ENCODE data around the gene ZMIZ2.
"Not testable (repeated sequence)": the region's sequence is repeated elsewhere in the genome, so short reads cannot be mapped to it uniquely, and the experiment has no call there.

Gene ZMIZ2

DNA sequence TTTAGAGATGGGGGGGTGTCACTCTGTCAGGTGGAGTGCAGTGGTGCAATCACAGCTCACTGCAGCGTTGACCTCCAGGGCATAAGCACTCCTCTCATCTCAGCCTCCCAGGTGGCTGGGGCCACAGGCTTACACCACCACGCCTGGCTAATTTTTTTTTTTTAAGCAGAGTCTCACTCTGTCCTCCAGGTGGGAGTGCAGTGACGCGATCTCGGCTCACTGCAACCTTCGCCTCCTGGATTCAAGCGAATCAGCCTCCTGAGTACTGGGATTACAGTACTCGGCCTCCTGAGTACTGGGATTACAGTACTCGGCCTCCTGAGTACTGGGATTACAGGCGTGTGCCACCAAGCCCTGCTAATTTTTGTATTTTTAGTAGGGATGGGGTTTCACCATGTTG is 24.2 kb downstream of the ZMIZ2 start:
- CTCF ChIA-PET, result interaction anchor here (0.6 kb wide), 1 partner anchor 92 kb away, joined by 3 read pairs; no protein-coding TSS in a partner anchor
- POLR2A ChIA-PET (ENCODE audit: low non-redundant PET), result no interaction called here
- no peak for DNase-seq (ENCODE audit: low spot score)
- H3K27ac ChIP-seq, result no peak overlapping the region
- TF ChIP-seq, protein P1, sequence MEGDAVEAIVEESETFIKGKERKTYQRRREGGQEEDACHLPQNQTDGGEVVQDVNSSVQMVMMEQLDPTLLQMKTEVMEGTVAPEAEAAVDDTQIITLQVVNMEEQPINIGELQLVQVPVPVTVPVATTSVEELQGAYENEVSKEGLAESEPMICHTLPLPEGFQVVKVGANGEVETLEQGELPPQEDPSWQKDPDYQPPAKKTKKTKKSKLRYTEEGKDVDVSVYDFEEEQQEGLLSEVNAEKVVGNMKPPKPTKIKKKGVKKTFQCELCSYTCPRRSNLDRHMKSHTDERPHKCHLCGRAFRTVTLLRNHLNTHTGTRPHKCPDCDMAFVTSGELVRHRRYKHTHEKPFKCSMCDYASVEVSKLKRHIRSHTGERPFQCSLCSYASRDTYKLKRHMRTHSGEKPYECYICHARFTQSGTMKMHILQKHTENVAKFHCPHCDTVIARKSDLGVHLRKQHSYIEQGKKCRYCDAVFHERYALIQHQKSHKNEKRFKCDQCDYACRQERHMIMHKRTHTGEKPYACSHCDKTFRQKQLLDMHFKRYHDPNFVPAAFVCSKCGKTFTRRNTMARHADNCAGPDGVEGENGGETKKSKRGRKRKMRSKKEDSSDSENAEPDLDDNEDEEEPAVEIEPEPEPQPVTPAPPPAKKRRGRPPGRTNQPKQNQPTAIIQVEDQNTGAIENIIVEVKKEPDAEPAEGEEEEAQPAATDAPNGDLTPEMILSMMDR (conservative IDR thresholded peaks at IDR 0.05; ENCODE audit: low read depth), result no peak

DNA sequence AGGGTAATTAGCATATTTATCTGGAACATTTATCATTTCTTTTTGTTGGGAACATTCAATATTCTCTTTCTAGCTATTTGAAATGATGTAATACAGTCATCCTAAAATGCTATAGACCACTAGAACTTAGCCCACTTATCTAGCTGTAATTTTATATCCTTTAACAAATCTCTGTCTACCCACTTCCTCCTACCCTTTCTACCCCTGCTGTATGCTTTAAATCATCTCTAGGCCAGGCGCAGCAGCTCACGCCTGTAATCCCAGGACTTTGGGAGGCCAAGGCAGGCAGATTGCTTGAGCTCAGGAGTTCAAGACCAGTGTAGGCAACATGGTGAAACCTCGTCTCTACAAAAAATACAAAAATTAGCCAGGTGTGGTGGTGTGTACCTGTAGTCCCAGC is 25.8 kb downstream of the ZMIZ2 start:
- CTCF ChIA-PET; H3K27ac ChIP-seq; DNase-seq (ENCODE audit: low spot score); POLR2A ChIA-PET (ENCODE audit: low non-redundant PET): not testable (repeated sequence)

DNA sequence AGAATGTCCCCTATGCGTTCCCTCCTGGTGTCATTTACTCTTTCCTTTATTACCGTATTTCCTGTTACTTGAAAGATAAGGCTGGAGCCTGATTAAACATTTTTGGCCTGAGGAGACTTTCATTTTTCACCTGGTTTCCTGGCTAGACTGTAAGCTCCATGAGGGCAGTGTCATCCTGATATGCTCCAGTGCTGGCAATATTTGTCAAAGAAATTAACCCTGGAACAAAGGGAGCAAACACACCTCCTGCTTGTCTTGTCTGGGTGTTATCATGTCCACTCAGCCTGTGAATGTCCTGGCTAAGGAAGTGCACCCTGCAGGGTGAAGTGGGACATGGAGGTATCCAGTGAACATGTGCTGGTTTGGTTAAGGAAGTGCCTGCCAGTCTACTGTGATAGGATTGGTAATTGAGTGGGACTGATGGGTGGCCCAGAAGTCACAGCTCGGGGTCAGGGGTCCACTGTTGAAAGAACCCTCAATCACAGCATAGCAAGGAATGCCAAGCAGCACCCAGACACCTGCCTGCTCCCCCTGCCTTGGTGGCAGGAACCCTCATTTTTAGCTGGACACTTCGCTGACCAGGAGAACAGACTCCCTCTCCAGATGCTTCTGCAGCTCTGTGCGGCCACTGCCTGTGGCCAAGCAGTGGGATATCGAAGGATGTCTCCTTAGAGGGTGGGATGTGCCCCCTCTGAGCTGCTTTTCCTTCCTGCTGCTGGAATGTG is 26.9 kb downstream of the ZMIZ2 start:
- TF ChIP-seq, protein P1 (conservative IDR thresholded peaks at IDR 0.05; ENCODE audit: low read depth), result no peak
- ChIA-PET POLR2A (ENCODE audit: low non-redundant PET) (interaction anchor here (0.5 kb wide), 1 partner anchor 29 kb away, joined by 3 read pairs; no protein-coding TSS in a partner anchor), CTCF (no interaction called here)
- DNase-seq (ENCODE audit: low spot score), result no peak
- no peak overlapping the region for H3K27ac ChIP-seq

DNA sequence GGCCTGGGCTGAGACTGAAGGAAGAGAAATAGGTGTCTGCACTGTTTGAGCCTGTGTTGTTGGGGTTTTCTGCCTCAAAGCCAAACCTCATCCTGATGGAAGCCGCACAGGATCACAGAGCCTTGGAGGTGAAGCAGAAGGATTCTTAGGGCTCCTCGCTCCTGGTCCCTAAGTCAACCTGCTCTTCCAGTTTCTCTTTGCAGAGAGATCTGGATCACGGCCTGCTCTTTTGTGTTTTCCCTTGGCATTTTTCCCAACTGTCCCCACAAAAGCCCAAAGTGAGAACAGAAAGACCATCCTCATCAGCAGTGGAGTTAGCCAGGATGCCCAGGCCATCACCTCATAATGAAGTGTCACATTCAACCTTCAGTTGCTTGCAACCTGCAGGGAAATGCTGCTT is 27.6 kb downstream of the ZMIZ2 start:
- TF ChIP-seq, protein P1 (conservative IDR thresholded peaks at IDR 0.05; ENCODE audit: low read depth), result no peak
- no peak for DNase-seq (ENCODE audit: low spot score)
- ChIA-PET CTCF (no interaction called here), POLR2A (ENCODE audit: low non-redundant PET) (no interaction called here)
- H3K27ac ChIP-seq, result no peak overlapping the region

DNA sequence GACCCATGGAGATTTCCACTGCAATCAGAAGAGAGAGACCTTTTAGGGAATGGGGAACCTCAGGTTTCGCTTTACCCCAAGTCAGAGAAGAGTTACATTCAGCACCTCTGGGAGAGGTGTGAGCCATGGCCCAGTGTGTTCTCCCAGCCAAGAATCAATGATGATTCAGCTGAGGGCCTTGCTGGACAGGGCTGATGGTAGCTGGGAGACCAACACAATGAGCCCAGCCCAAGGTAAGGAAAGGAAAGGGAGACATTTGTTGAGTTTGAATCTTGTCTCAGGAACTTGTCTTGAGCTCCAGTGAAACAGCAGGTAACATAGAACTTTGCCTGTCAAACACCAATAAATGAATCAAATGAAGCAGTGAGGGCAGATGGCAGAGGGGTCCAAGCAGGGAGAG is 33.8 kb downstream of the ZMIZ2 start:
- CTCF ChIA-PET, result no interaction called here
- TF ChIP-seq, protein P1 (conservative IDR thresholded peaks at IDR 0.05; ENCODE audit: low read depth), result no peak
- POLR2A ChIA-PET (ENCODE audit: low non-redundant PET), result interaction anchor here (0.7 kb wide), 1 partner anchor 318 kb away, joined by 3 read pairs; no protein-coding TSS in a partner anchor
- no peak for DNase-seq (ENCODE audit: low spot score)
- no peak overlapping the region for H3K27ac ChIP-seq

DNA sequence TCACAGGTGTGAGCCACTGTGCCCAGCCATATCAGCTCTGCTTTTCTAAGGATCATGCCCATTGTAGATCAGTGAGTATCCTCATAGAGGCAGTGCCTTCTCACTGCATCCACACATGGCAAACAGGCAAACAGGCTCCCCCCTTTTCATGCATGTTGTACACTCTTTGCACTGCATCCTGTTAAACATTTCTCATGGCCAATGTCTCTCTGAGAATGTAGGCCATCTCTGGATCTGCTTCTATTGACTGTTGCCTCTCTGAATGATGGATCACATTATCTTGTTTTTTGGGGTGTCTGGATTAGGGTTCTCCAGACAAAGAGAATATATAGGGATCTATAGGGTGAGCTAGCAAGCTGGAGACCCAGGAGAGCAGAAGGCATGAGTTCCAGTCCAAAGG is 34.8 kb downstream of the ZMIZ2 start:
- H3K27ac ChIP-seq, result no peak overlapping the region
- ChIA-PET POLR2A (ENCODE audit: low non-redundant PET) (interaction anchor here (0.7 kb wide), 1 partner anchor 317 kb away, joined by 3 read pairs; no protein-coding TSS in a partner anchor), CTCF (no interaction called here)
- DNase-seq (ENCODE audit: low spot score), result no peak
- TF ChIP-seq, protein P1 (conservative IDR thresholded peaks at IDR 0.05; ENCODE audit: low read depth), result no peak

DNA sequence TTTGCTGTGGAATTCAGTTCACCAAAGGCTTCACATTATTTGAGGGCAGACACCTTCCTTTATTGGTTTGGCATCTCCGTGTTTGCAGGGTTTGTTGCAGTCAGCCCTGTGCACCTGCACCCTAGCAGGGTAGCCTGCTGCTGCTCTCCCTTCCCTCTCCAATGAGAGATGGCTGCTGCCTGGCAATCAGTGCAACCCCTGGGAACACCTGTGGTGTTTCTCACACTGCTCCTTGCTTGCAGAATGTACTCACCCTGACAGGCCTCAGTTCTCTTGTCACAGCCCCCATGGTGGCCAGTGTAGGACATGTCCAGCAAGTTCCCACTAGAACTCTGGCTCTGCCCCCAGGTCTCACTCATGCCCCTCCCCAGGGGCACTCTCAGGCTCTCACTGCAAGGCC is 35.7 kb downstream of the ZMIZ2 start:
- CTCF ChIA-PET, result no interaction called here
- POLR2A ChIA-PET (ENCODE audit: low non-redundant PET), result no interaction called here
- TF ChIP-seq, protein P1 (conservative IDR thresholded peaks at IDR 0.05; ENCODE audit: low read depth), result no peak
- no peak overlapping the region for H3K27ac ChIP-seq
- DNase-seq (ENCODE audit: low spot score), result no peak

DNA sequence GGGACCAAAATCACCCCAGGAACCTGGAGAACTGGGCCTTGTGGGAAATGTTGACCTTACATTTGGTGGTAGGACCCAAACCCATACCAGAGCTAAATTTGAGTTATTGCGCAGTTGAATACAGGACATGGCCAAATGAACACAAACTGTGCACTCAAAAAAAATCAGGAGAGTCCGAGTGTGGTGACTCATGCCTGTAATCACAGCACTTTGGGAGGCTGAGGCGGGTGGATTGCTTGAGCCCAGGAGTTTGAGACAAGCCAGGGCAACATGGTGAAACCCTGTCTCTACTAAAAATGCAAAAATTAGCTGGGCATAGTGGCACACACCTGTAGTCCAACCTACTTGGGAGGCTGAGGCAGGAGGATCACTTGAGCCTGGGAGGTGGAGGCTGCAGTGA is 36.6 kb downstream of the ZMIZ2 start:
- H3K27ac ChIP-seq; CTCF ChIA-PET; POLR2A ChIA-PET (ENCODE audit: low non-redundant PET); DNase-seq (ENCODE audit: low spot score): not testable (repeated sequence)
